ENCODE measurements around the gene STRIP1.

DNA sequence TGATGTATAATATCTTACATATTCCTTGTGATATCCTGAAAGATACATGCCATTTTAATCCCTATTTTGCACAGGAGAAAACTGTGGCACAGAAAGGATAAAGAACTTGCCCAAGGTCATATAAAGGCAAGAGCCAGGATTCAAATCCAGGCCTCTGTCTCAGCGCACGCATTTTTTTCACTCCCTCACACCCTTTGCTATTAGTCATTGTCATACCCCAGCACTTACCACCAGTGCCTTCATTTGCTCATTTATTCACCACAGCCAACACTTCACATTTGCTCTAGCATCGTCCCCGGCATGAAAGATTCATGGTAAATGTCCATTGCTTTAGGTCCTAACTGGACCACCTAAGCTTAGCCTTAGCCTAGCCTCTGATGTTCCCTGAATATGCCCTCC lies 21.9 kb downstream of the STRIP1 start:
- TF ChIP-seq, protein P1, sequence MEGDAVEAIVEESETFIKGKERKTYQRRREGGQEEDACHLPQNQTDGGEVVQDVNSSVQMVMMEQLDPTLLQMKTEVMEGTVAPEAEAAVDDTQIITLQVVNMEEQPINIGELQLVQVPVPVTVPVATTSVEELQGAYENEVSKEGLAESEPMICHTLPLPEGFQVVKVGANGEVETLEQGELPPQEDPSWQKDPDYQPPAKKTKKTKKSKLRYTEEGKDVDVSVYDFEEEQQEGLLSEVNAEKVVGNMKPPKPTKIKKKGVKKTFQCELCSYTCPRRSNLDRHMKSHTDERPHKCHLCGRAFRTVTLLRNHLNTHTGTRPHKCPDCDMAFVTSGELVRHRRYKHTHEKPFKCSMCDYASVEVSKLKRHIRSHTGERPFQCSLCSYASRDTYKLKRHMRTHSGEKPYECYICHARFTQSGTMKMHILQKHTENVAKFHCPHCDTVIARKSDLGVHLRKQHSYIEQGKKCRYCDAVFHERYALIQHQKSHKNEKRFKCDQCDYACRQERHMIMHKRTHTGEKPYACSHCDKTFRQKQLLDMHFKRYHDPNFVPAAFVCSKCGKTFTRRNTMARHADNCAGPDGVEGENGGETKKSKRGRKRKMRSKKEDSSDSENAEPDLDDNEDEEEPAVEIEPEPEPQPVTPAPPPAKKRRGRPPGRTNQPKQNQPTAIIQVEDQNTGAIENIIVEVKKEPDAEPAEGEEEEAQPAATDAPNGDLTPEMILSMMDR (IDR thresholded peaks at IDR 0.05), result no peak
- no peak for TF ChIP-seq POLR2A (IDR thresholded peaks at IDR 0.05)
